Epithelial cell of prostate (primary cell): ENCODE results near the gene NIPAL3.
A peak's percentile ranks its signal among the peaks of the same experiment; 100 is the strongest.
"Not testable (repeated sequence)": the region's sequence is repeated elsewhere in the genome, so short reads cannot be mapped to it uniquely, and the experiment has no call there.

Source experiments
- DNase-seq: peaks from one replicate; pipeline ENCODE4 v3.0.0-alpha.2; 2011; ENCODE audit warnings: low read depth, low spot score
- H3K27ac ChIP-seq: fragments of 450-650 bp; 2 replicates; pipeline ENCODE4 v1.5.1; 2017; ENCODE audit warnings: mild to moderate bottlenecking

The NIPAL3 gene

DNA sequence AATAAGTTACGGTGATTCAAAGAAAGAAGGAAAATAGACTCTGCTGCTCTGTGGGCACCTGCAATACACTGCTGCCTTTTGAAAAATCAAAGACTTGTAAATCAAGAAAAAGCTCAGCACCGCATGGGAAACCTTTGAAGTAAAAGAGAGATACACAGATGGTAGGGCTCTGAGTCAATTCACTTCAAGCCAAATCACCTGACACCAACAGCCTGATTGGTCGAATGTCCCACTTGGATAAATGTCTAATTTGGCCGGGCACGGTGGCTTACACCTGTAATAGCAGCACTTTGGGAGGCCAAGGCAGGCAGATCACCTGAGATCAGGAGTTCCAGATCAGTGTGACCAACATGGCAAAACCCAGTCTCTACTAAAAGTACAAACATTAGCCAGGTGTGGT is 67.8 kb downstream of the NIPAL3 start:
- H3K27ac ChIP-seq, result no peak overlapping the region
- DNase-seq, result no peak

GRCh38 chr1:24484199-24484598 is 68.6 kb downstream of the NIPAL3 start:
- no peak for DNase-seq
- no peak overlapping the region for H3K27ac ChIP-seq

GRCh38 chr1:24486331-24487065 is 70.9 kb downstream of the NIPAL3 start:
- H3K27ac ChIP-seq, result no peak overlapping the region
- DNase-seq, result no peak

DNA sequence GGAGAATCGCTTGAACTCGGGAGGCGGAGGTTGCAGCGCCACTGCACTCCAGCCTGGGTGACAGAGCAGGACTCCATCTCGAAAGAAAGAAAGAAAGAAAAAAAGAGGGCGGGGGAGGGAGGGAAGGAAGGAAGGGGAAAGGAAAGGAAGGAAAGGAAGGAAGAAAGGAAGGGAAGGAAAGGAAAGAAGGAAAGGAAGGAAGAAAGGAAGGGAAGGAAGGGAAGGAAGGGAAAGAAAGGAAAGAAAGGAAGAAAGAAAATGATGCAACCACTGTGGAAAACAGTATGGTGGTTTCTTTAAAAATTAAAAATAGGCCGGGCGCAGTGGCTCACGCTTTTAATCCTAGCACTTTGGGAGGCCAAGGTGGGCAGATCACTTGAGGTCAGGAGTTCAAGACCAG is 71.9 kb downstream of the NIPAL3 start:
- no peak for DNase-seq

DNA sequence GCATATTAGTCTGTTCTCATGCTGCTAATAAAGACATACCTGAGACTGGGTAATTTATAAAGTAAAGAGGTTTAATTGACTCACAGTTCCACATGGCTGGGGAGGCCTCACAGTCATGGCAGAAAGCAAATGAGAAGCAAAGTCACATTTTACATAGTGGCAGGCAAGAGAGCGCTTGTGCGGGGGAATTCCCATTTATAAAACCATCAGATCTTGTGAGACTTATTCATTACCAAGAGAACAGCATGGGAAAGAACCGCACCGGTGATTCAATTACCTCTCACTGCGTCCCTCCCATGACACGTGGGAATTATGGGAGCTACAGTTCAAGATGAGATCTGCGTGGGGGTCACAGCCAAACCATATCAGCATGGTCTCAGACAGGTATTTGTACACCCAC is 72.6 kb downstream of the NIPAL3 start:
- DNase-seq, result peak; percentile 22
- not testable (repeated sequence) for H3K27ac ChIP-seq

More for the DNA sequence above, 71.9 kb downstream of the NIPAL3 start:
- no peak overlapping the region for H3K27ac ChIP-seq

DNA sequence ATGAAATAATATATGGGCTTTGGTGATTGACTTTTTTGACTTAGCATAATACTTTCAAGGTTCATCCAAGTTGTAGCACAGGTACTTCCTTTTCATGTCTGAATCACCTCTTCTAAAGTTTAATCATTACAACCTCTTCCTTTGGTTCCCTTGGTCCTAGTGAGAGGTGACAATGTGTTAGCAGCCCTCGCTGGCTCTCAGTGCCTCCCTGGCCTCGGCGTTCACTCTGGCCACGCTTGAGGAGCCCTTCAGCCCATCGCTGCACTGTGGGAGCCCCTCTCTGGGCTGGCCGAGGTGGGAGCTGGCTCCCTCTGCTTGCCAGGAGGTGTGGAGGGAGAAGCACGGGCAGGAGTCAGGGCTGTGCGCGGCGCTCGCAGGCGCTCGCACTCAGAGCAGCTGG is 74.1 kb downstream of the NIPAL3 start:
- no peak overlapping the region for H3K27ac ChIP-seq
- no peak for DNase-seq

- no peak for DNase-seq
- H3K27ac ChIP-seq, result no peak overlapping the region
Measured at GRCh38 chr1:24490101-24490781, 74.6 kb downstream of the NIPAL3 start.

DNA sequence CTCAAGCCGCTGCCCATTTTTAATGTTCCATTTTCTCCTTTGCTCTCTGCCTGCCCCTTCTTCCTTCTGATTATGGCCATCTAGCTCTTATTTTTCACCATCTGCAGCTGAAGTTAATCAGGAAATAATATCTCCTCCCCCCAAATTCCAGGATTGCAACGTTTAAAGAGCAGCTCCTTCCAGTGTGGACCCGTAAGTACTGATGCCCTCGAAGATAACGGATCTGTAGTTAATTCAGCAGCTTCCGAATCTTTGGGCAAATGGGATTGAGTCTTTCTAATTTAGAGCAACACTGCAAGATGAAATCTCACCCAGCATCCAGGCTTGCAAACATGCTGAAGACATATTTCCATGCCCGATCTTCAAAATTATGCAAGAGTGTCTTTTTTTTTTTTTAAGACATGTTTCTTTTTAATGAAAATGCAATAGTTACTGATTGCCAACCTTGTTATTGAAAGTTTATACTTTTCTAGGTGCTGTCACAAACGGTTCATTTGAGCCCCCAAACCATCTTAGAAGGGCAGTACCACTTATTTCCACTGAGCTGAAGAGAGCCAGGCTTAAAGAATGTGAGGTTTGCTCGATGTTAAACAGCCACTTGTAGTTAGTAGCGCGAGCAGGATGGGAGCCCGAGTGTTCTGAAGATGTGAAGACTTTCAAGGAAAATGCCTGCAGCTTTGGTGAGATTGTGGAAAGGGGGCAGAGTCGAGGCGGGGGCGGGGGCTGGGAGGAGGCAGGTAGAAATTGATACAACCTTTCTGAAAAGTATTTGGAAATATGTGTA is 76.2 kb downstream of the NIPAL3 start:
- DNase-seq, result no peak
- no peak overlapping the region for H3K27ac ChIP-seq

GRCh38 chr1:24492935-24493334 is 77.3 kb downstream of the NIPAL3 start:
- H3K27ac ChIP-seq, DNase-seq: not testable (repeated sequence)

DNA sequence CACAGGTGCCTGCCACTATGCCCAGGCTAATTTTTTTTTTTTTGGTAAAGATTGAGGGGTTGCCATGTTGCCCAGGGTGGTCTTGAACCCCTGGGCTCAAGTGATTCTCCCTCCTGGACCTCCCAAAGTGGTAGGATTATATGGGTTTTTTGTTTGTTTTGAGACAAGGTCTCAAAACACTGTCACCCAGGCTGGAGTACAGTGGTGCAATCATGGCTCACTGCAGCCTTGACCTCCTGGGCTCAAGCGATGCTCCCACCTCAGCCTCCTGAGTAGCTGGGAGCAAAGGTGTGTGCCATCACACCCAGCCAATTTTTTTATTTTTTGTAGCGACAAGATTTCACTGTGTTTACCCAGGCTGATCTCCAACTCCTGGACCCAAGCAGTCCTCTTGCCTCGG is 78.2 kb downstream of the NIPAL3 start:
- no peak overlapping the region for H3K27ac ChIP-seq
- DNase-seq, result no peak

DNA sequence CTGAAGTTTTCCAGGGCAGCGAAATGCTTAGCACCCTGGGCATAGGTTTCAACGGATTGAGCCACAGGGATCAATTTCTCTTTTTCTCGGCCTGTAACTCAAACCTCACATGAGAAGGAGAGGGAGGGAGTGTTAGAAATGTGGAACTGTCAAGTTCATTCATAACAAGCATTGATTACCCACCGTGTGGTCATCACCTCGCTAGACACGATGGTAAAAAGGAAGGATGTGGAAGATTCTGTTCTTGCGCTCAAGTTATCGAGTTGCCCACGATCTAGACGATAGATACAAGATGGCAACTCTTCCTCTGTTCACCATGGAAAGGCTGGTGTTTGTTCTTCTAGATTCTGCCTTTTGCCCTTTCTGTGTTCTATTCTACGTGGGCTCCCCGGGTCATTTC is 83.0 kb downstream of the NIPAL3 start:
- no peak for DNase-seq
- H3K27ac ChIP-seq, result no peak overlapping the region

- H3K27ac ChIP-seq, result no peak overlapping the region
- no peak for DNase-seq
Measured at GRCh38 chr1:24500448-24501048, 84.9 kb downstream of the NIPAL3 start.

DNA sequence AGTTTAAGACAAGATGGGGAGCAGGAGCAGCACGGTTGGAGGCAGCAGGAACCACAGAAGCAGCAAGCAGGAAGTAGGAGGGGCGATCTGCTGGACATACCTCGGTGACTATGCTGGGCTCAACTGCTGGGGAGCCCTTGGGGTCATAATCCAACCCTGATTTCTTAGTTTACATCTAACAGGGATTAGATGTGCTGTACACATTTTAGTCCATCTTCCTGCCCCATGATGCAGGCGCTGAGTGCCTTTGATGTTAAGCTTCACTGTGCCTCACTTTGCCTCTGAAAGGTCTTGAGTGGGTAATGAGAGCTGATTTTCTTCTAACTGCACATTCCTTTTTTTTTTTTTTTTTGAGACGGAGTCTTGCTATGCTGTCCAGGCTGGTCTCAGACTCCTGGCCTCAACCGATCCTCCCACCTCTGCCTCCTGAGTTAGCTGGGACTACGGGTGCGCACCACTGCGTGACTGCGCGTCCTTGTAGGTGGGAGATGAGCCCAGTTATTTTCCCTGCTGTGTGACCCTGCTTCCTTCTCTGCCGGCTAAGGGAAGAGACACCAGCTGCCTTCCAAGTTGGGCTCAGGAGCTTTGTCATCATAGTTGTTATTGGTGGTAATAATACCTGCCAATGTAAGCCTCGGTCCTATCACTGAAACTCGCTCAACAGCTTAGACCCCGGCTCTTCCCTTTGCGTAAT is 85.9 kb downstream of the NIPAL3 start:
- DNase-seq, result no peak
- H3K27ac ChIP-seq, result peak overlapping the region; percentile 85

DNA sequence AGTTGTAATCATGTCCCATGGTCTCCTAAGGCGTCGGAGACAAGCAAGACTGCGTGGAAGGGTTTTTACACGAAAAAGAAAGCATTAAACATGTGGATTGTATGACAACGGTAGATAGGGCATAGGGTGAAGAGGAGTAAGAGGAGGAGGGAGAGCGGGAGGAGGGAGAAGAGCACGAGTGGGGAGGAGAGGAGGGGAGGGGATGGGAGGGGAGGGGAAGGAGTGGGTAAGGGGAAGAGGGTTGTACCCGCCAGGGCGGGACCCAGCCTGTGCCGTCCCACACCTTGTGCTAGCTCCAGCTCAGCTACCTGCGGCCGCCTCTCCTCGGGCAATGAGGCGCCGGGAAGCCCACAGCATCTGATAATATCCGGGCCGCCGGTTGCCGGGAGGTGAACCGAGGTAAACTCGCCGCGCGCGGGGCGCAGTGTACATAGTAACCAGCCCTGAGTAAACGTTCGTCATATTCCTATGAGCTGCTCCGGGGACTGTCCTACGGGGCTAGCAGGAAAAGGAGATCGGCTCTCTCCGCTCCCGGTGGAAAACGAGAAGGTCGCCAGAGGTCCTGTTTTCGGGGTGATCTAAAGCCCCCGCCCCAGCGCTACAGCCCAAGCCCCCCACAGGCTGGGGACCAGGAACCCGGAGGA is 86.6 kb downstream of the NIPAL3 start:
- H3K27ac ChIP-seq, result peak overlapping the region; percentile 85
- peak; percentile 50 for DNase-seq

- DNase-seq, result peak; percentile 43
- H3K27ac ChIP-seq, result peak within 1 kb of the TSS; percentile 85
Measured at GRCh38 chr1:24502709-24503058, 87.1 kb downstream of the NIPAL3 start, which contains the start of gene RCAN3. TSS of gene RCAN3 (plus strand) at chr1:24502836. CDS start at chr1:24514373, 11,537 bp downstream.

DNA sequence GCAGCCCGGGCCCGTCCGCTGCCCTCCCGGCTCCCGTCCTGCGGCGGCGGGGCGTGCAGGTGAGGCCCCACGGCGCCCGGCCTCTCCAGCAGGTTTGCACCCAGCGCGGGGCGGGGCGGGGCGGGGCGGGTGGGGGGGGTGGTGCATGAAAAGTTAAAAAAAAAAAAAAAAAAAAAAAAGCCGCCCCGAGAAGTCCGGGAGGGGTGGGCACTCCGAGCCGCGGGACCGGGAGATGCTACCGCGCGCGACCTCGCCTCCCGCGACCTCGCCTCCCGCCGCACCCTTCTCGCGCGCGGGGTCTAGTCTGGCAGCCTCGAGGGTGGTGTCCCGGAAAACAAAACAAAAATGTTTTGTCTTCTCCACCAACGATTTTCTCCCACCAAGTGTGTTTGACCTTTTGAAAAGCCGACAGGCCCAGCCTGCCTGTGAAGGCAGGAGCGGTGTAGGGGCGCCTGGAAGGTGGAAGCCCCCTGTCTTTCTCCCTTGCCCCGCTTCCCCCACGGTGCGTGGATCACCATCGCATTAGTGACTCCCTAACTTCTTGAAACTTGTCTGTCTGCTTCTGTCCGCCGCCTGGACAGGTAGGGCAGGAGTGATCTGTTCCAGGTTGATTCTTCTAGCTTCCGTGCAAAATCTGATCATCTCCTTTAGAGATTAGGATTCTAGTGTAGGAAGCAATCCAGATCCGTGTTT is 87.6 kb downstream of the NIPAL3 start:
- peak overlapping the region; percentile 85 for H3K27ac ChIP-seq
- no peak for DNase-seq

GRCh38 chr1:24503870-24504523 is 88.4 kb downstream of the NIPAL3 start:
- DNase-seq, result no peak
- peak overlapping the region; percentile 85 for H3K27ac ChIP-seq

DNA sequence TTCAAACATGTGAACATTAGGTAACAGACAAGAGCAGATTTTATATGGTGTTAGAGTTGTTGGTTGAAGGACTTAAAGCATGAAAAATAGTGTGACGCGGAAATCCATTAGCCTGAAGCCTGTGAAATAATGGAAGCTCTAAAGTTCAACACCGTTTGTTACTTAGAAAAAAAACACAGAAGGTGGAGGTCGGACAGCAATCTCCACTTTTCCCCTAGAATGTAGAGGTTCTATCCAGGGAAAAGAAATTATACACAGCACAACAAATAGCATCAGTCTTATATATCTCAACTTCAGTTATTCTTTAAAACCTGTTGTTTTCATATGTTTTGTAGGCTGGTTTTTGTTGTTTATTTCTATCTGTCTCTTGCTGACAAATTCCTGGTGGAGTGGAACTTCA is 89.0 kb downstream of the NIPAL3 start:
- H3K27ac ChIP-seq, result no peak overlapping the region
- no peak for DNase-seq

- DNase-seq, result no peak
- no peak overlapping the region for H3K27ac ChIP-seq
Measured at GRCh38 chr1:24505816-24506215, 90.2 kb downstream of the NIPAL3 start.
